ENCODE results near the gene POGLUT3. TPM values are rescaled to one million over a fixed set of nuclear protein-coding genes. Genes with fewer than 3 reads are reported as not detected.

The POGLUT3 gene
- total RNA-seq, 1 donor from 2014 or later, result 30.9 TPM

GRCh38 chr11:108453207-108453835 is 44.9 kb downstream of the POGLUT3 start:
- TF ChIP-seq CTCF (conservative IDR thresholded peaks at IDR 0.05), result no peak
- Mint-ChIP-seq H3K27ac (ENCODE audit: unreplicated experiment) (no peak overlapping the region), H3K27me3 (ENCODE audit: low read depth) (no peaks in the 10 kb centered on the region)

More at GRCh38 chr11:108453207-108453835, 44.9 kb downstream of the POGLUT3 start:
- Mint-ChIP-seq H3K9me3 (peaks cover 16% of the 10 kb centered on the region), H3K4me3 (no peak overlapping the region), H3K4me1 (no peaks in the 10 kb centered on the region), H3K36me3 (ENCODE audit: low read depth) (peaks cover 11% of the 10 kb centered on the region)
- DNase-seq (ENCODE audit: low read depth, low spot score), result no peak

Other genes with a start within 250 kb of the POGLUT3 start
- 1.0 and 1.1 TPM in 2 replicates for gene C11orf65, start 30.9 kb downstream of the POGLUT3 start, total RNA-seq
- 0.68 TPM in 2 replicates for gene EXPH5, start 95.4 kb upstream of the POGLUT3 start, total RNA-seq
- 38.5 and 43.0 TPM in 2 replicates for gene DDX10, start 166.7 kb upstream of the POGLUT3 start, total RNA-seq